Trophoblast cell (in vitro differentiated cells and primary cell): ENCODE measurements around the gene CORO7.
A peak's percentile ranks its signal among the peaks of the same experiment; 100 is the strongest.

Experiments
- DNase-seq, 2 donors: peaks; one replicate each; pipeline ENCODE4 v3.0.0-alpha.2; 2016
- H2AFZ ChIP-seq: 2 replicates; pipeline ENCODE4 v1.6.1; 2013; ENCODE audit warnings: low read length, moderate library complexity, mild to moderate bottlenecking; ENCODE audit not compliant: insufficient read depth, poor library complexity
- H2AK5ac ChIP-seq: 2 replicates; pipeline ENCODE4 v1.6.1; 2013; ENCODE audit warnings: mild to moderate bottlenecking, low read length
- H2BK120ac ChIP-seq: 2 replicates; pipeline ENCODE4 v1.6.1; 2013; ENCODE audit warnings: low read length, mild to moderate bottlenecking, moderate library complexity; ENCODE audit not compliant: insufficient read depth, poor library complexity
- H2BK12ac ChIP-seq: 2 replicates; pipeline ENCODE4 v1.6.1; 2013; ENCODE audit warnings: mild to moderate bottlenecking, low read length, moderate library complexity
- H2BK5ac ChIP-seq: 2 replicates; pipeline ENCODE4 v1.6.1; 2013; ENCODE audit warnings: low read length, low read depth, moderate library complexity, mild to moderate bottlenecking; ENCODE audit not compliant: poor library complexity
- H3K14ac ChIP-seq: 2 replicates; pipeline ENCODE4 v1.6.1; 2013; ENCODE audit warnings: mild to moderate bottlenecking, low read length
- H3K18ac ChIP-seq: 2 replicates; pipeline ENCODE4 v1.6.1; 2013; ENCODE audit warnings: mild to moderate bottlenecking, low read length
- H3K23ac ChIP-seq: 2 replicates; pipeline ENCODE4 v1.6.1; 2013; ENCODE audit warnings: low read length
- H3K27ac ChIP-seq: 2 replicates; pipeline ENCODE4 v1.5.1; 2013; ENCODE audit warnings: low read depth, mild to moderate bottlenecking, inconsistent platforms, low read length, moderate library complexity
- H3K27me3 ChIP-seq: 2 replicates; pipeline ENCODE4 v1.6.1; 2013; ENCODE audit warnings: inconsistent platforms, mild to moderate bottlenecking, low read length, moderate library complexity; ENCODE audit not compliant: insufficient read depth
- H3K36me3 ChIP-seq, 2 experiments: 1 replicate in 1 of 2; 2 replicates in 1 of 2; pipeline ENCODE4 v1.6.1; 2013; ENCODE audit warnings: low read length in 2 of 2, mild to moderate bottlenecking in 2 of 2, moderate library complexity in 1 of 2; ENCODE audit not compliant: insufficient read depth in 2 of 2, control insufficient read depth in 1 of 2
- H3K4ac ChIP-seq: 2 replicates; pipeline ENCODE4 v1.6.1; 2013; ENCODE audit warnings: low read depth, mild to moderate bottlenecking, low read length, moderate library complexity
- H3K4me1 ChIP-seq, 2 experiments: 1 replicate in 1 of 2; 2 replicates in 1 of 2; pipeline ENCODE4 v1.6.1; 2013; ENCODE audit warnings: low read length in 2 of 2, mild to moderate bottlenecking in 2 of 2, moderate library complexity in 1 of 2; ENCODE audit not compliant: insufficient read depth in 2 of 2, control insufficient read depth in 1 of 2
- H3K4me2 ChIP-seq: 2 replicates; pipeline ENCODE4 v1.6.1; 2013; ENCODE audit warnings: inconsistent platforms, mild to moderate bottlenecking, low read length, moderate library complexity
- H3K4me3 ChIP-seq: 2 replicates; pipeline ENCODE4 v1.5.1; 2013; ENCODE audit warnings: mild to moderate bottlenecking, low read depth, low read length, inconsistent platforms
- H3K79me1 ChIP-seq: one replicate; pipeline ENCODE4 v1.6.1; 2013; ENCODE audit warnings: low read length
- H3K79me2 ChIP-seq: 2 replicates; pipeline ENCODE4 v1.6.1; 2013; ENCODE audit warnings: low read length, mild to moderate bottlenecking; ENCODE audit not compliant: control insufficient read depth, insufficient read depth, poor library complexity
- H3K9ac ChIP-seq: 2 replicates; pipeline ENCODE4 v1.6.1; 2013; ENCODE audit warnings: mild to moderate bottlenecking, low read length
- H3K9me3 ChIP-seq: 2 replicates; pipeline ENCODE4 v1.6.1; 2013; ENCODE audit warnings: low read depth, mild to moderate bottlenecking, control low read depth, inconsistent platforms, low read length; ENCODE audit not compliant: insufficient read depth
- H4K12ac ChIP-seq: 2 replicates; pipeline ENCODE4 v1.6.1; 2013; ENCODE audit warnings: low read depth, mild to moderate bottlenecking, low read length, moderate library complexity
- H4K8ac ChIP-seq: 2 replicates; pipeline ENCODE4 v1.6.1; 2013; ENCODE audit warnings: low read depth, mild to moderate bottlenecking, low read length, moderate library complexity
- H4K91ac ChIP-seq: one replicate; pipeline ENCODE4 v1.6.1; 2013; ENCODE audit warnings: low read depth, mild to moderate bottlenecking, low read length, moderate library complexity
- WGBS: extraction: QIAGEN DNeasy Blood & Tissue Kit; methylation state at CpG from one replicate; pipeline ENCODE4 v1.1.7; 2013; ENCODE audit warnings: missing lambda C conversion rate; ENCODE audit not compliant: insufficient read length, insufficient coverage; ENCODE audit errors: extremely low coverage; 5-methylcytosine and 5-hydroxymethylcytosine counted together

Gene CORO7

GRCh38 chr16:4318451-4318910 lies 97.9 kb downstream of the CORO7 start:
- Histone ChIP-seq H3K27me3 (no peaks in the 10 kb centered on the region), H2BK12ac (no peak overlapping the region), H3K36me3 (peaks cover 0 to 2% of the 10 kb centered on the region in 2 experiments), H3K9ac (no peak overlapping the region), H3K18ac (peak overlapping the region; percentile 7), H2BK120ac (no peak overlapping the region), H3K14ac (no peak overlapping the region), H2AFZ (no peak overlapping the region), H2AK5ac (no peak overlapping the region), H3K27ac (no peak overlapping the region), H3K79me2 (peaks cover 15% of the 10 kb centered on the region), H3K79me1 (peaks cover 22% of the 10 kb centered on the region), H4K12ac (no peak overlapping the region), H3K4me2 (peak overlapping the region; percentile 8), H4K91ac (no peak overlapping the region), H3K4me1 (peaks cover 40 to 54% of the 10 kb centered on the region in 2 experiments), H3K4me3 (no peak overlapping the region), H2BK5ac (no peak overlapping the region), H4K8ac (no peak overlapping the region), H3K4ac (peak overlapping the region; percentile 19), H3K23ac (no peak overlapping the region), H3K9me3 (no peaks in the 10 kb centered on the region)
- WGBS = no CpG with 5 or more reads among the region's 13 CpGs
- no peak for DNase-seq

DNA sequence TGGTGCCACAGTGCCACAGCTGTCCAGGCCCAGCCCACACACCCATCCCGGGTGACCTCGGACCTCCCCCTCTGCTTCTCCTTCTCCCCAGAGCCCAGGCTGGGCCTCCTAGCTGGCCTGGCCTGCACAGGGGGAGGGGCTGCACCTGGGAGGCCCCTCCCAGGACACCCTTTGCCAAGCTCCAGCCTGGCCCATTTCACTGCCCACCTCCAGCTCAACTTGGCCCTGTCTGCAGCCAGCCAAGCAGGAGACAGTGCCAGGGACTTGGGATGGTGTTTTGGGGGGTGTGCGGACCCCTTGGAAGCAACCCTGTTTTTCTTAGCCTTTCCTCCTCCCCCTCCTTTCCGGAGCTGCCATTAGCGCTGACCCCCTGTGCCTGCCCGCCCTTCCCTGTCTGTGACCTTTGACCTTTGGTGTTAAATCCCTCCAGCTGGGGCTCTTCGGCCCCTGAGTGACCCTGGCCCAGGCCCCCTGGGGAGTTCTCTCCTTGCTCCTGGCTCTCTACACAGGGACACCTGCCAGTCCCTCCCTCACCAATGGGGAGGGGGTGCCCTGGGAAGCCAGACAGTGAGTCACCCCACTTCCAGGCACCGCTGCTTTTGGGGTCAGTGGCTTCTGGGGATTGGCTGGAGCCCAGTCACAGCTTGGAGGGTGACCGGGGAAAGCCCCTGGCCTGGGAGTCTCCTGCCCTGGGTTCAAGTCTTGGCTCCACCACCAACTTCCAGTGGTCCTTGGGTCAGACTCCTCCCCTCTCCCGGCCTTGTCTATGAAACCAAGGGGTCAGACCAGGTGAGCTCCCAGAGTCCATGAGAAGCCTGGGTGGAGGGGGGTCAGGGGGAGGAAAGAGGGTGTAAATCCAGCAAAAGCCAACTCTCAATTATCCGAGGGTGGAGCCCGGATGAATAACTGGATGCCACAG lies 98.6 kb downstream of the CORO7 start:
- H3K14ac ChIP-seq = no peak overlapping the region
- H3K23ac ChIP-seq = no peak overlapping the region
- no peak overlapping the region for H4K12ac ChIP-seq
- H4K91ac ChIP-seq = no peak overlapping the region
- H3K27ac ChIP-seq = no peak overlapping the region
- H3K4ac ChIP-seq = peak overlapping the region; percentile 16
- H3K4me1 ChIP-seq = peaks cover 35 to 47% of the 10 kb centered on the region in 2 experiments
- H2AK5ac ChIP-seq = peak overlapping the region; percentile 48
- H3K9ac ChIP-seq = no peak overlapping the region
- peaks cover 15% of the 10 kb centered on the region for H3K79me2 ChIP-seq
- peak overlapping the region; percentile 78 for H3K4me3 ChIP-seq
- H3K36me3 ChIP-seq = peaks cover 0 to 2% of the 10 kb centered on the region in 2 experiments
- H3K9me3 ChIP-seq = no peaks in the 10 kb centered on the region
- H2AFZ ChIP-seq = no peak overlapping the region
- no peak for DNase-seq
- H2BK120ac ChIP-seq = no peak overlapping the region
- H3K79me1 ChIP-seq = peaks cover 22% of the 10 kb centered on the region
- peak overlapping the region; percentile 94 for H3K4me2 ChIP-seq
- H4K8ac ChIP-seq = no peak overlapping the region
- H2BK5ac ChIP-seq = no peak overlapping the region
- H3K18ac ChIP-seq = peak overlapping the region; percentile 54
- H3K27me3 ChIP-seq = no peaks in the 10 kb centered on the region
- H2BK12ac ChIP-seq = peak overlapping the region; percentile 26
- WGBS = no CpG with 5 or more reads among the region's 12 CpGs

DNA sequence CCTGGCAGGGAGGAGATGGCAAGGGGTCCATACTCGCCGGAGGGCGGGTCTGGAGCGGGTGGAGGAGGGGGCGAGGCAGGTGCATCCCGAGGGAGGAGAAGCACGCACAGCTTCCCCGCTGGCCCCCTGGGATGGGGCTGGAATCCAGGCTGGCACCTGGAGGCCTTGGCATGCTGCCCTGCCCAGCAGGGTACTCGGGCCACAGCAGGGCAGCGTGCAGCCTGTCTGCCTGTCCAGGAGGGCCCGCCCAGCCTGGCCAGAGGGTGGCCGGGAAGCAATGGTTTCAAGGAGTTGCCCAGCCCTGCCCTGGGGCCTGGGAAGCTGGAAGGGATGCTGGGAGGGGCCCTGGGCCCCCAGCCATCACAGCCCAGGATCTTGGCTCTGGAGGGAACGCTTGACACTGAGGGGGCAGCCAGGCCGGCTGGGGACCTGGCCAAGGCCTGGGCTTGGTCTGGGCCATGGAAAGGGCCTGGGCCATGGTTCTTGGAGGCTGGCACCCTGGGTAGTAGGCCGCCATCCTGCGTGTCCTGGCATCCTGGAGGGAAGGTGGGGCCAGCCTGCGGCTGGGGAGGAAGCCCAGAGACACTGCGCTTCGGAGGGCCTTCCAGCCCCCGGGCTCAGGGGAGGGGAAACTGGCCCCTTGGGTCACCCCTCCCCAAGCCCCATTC lies 99.4 kb downstream of the CORO7 start:
- Histone ChIP-seq H3K4me2 (peak overlapping the region; percentile 94), H3K27ac (no peak overlapping the region), H3K18ac (peak overlapping the region; percentile 54), H2BK12ac (peak overlapping the region; percentile 26), H4K12ac (no peak overlapping the region), H4K8ac (no peak overlapping the region), H3K9ac (peak overlapping the region; percentile 42), H4K91ac (no peak overlapping the region), H3K23ac (no peak overlapping the region), H3K27me3 (no peaks in the 10 kb centered on the region), H2AFZ (no peak overlapping the region), H3K79me1 (peaks cover 22% of the 10 kb centered on the region), H3K4me1 (peaks cover 35 to 47% of the 10 kb centered on the region in 2 experiments), H2BK5ac (no peak overlapping the region), H3K4me3 (peak overlapping the region; percentile 78), H2BK120ac (no peak overlapping the region), H3K4ac (peak overlapping the region; percentile 35), H3K9me3 (no peaks in the 10 kb centered on the region), H3K14ac (no peak overlapping the region), H3K79me2 (peaks cover 15% of the 10 kb centered on the region), H2AK5ac (no peak overlapping the region), H3K36me3 (peaks cover 0 to 2% of the 10 kb centered on the region in 2 experiments)
- WGBS = no CpG with 5 or more reads among the region's 20 CpGs
- DNase-seq = peak in 1 of 2 donors; percentile 32

DNA sequence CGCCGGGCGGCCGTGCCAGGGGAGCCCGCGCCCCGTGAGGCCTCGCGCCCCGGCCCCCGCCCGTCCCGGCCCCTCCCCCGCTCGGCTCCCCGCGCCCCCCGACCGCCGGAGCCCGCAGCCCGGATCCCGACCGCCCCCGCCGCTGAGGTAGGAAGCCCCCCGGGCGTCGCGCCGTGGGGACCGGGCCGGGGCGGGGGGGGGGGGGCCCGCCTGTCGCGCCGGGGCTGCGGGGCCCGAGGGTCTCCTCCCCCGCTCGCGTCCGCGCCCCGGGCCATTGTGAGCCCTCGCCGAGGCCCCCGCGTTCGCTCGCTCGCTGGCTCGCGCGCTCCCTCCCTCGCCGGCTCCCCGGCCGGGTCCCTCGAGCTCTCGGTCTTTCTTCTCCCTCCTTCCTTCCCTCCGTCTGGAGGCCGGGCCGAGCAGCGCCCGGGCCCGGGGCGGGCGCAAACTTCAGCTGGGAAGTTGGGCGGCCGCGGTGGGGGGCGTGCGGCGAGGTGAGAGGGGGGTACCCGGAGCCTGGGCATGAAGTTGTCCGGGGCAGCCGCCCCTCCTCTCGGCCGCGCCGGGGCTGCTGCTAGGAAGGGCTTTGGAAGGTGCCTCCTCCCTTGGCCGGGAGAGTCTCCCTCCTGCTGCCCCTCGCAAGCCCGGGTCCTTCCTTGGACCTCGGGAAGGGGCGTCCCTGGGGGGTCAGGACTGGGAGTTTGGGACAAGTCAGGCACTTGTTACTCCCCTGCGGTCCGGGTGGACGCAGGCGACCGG lies 100.1 kb downstream of the CORO7 start:
- H3K23ac ChIP-seq = no peak overlapping the region
- peak overlapping the region; percentile 26 for H4K12ac ChIP-seq
- peak overlapping the region; percentile 42 for H3K9ac ChIP-seq
- peaks cover 22% of the 10 kb centered on the region for H3K79me1 ChIP-seq
- H3K4me2 ChIP-seq = peak overlapping the region; percentile 94
- peak in 1 of 2 donors; percentile 41 for DNase-seq
- H3K9me3 ChIP-seq = no peaks in the 10 kb centered on the region
- peak overlapping the region; percentile 35 for H3K18ac ChIP-seq
- H3K4ac ChIP-seq = peak overlapping the region; percentile 35
- peaks cover 15% of the 10 kb centered on the region for H3K79me2 ChIP-seq
- peak overlapping the region; percentile 28 for H2AFZ ChIP-seq
- H4K8ac ChIP-seq = no peak overlapping the region
- peak overlapping the region; percentile 70 for H4K91ac ChIP-seq
- H3K4me1 ChIP-seq = peaks cover 35 to 47% of the 10 kb centered on the region in 2 experiments
- WGBS = no CpG with 5 or more reads among the region's 93 CpGs
- H2BK120ac ChIP-seq = peak overlapping the region; percentile 68
- H3K27ac ChIP-seq = peak overlapping the region; percentile 14
- H3K36me3 ChIP-seq = peaks cover 0 to 2% of the 10 kb centered on the region in 2 experiments
- no peak overlapping the region for H2BK12ac ChIP-seq
- peak overlapping the region; percentile 16 for H2BK5ac ChIP-seq
- H3K14ac ChIP-seq = peak overlapping the region; percentile 82
- H2AK5ac ChIP-seq = peak overlapping the region; percentile 6
- no peaks in the 10 kb centered on the region for H3K27me3 ChIP-seq
- peak overlapping the region; percentile 78 for H3K4me3 ChIP-seq
